ENCODE measurements around the gene FANCC.

GRCh38 chr9:95277509-95277908 is 40.0 kb downstream of the FANCC start:
- TF ChIP-seq CTCF (IDR thresholded peaks at IDR 0.05) (no peak), ZBTB33 (IDR thresholded peaks at IDR 0.05; ENCODE audit: borderline replicate concordance, low read depth) (no peak), RAD21 (IDR thresholded peaks at IDR 0.05; ENCODE audit: low read length) (no peak), FOXJ3 (CRISPR knock-in tag; IDR thresholded peaks at IDR 0.05) (no peak), MXI1 (IDR thresholded peaks at IDR 0.05; ENCODE audit: low read depth, low read length) (no peak), EP300 (IDR thresholded peaks at IDR 0.05; ENCODE audit: borderline replicate concordance in 1 of 2, low read depth in 1 of 2, low read length in 1 of 2) (no peak), POLR2AphosphoS5 (IDR thresholded peaks at IDR 0.05; ENCODE audit: low read depth, low read length) (no peak), ELF1 (IDR thresholded peaks at IDR 0.05) (no peak), SIN3A (IDR thresholded peaks at IDR 0.05; ENCODE audit: borderline replicate concordance, low read depth, low read length) (no peak), YY1 (IDR thresholded peaks at IDR 0.05; ENCODE audit: low read depth) (no peak), RXRA (IDR thresholded peaks at IDR 0.05; ENCODE audit: borderline replicate concordance, low read depth) (no peak), GABPA (IDR thresholded peaks at IDR 0.05; ENCODE audit: low read depth) (no peak), RFX5 (IDR thresholded peaks at IDR 0.05; ENCODE audit: low read length) (no peak)
- TF ChIP-seq, protein P1, sequence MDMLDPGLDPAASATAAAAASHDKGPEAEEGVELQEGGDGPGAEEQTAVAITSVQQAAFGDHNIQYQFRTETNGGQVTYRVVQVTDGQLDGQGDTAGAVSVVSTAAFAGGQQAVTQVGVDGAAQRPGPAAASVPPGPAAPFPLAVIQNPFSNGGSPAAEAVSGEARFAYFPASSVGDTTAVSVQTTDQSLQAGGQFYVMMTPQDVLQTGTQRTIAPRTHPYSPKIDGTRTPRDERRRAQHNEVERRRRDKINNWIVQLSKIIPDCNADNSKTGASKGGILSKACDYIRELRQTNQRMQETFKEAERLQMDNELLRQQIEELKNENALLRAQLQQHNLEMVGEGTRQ (IDR thresholded peaks at IDR 0.05; ENCODE audit: borderline replicate concordance, low read depth, low read length): no peak
